ENCODE results near the gene AFF1. TPM values are rescaled to one million over a fixed set of nuclear protein-coding genes. Genes with fewer than 3 reads are reported as not detected.

Gene AFF1
- polyA plus RNA-seq, 1 donor = 28.8 TPM

DNA sequence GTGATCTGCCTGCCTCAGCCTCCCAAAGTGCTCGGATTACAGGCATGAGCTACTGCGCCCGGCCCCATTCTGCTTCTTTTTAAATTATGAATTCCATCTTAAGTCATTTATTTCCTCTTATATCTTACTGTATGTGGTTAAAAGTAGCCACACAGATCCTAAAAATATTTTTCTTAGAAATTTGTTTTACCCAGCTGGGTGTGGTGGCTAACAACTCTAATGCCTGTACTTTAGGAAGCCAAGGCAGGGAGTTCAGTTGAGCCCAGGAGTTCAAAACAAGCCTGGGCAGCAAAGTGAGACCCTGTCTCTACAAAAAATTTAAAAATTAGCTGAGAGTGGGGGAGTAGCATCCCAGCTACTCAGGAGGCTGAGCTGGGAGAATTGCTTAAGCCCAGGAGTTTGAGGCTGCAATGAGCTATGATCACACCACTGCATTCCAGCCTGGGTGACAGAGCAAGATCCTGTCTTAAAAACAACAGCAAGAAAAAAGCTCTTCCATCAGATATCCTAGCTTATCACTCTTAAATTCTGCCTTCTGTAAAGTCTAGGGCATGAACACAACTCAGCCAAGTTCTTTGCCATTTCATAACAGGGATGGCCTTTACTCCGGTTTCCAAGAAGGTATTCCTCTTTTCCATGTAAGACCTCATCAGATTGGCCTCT lies 15.1 kb upstream of the AFF1 start:
- no peak for DNase-seq

DNA sequence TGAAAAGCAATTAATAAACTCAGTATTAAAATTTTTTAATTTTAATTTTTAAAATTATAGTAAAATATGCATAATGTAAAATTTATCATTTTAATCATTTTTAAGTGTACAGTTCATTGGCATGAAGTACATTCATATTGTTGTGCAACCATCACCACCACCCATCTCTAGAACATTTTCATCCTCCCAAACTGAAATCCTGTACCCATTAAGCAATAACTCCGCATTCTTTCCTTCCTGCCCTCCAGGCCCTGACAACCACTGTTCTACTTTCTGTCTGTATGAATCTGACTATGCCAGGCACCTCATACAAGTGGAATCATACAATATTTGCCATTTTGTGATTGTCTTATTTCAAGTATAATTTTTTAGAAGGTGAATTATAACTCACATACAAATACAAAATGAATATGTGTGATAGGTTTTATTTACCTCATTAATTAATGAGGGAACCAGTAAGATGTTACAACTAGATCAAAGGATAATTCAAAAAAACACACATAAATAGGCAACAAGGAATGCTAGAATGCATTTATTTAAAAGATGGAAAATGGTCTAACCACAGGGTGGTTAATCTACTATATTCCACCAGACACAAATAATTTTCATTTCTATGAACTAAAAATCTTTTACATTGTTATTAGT lies 13.1 kb upstream of the AFF1 start:
- no peak for DNase-seq

GRCh38 chr4:86924811-86925210 lies 10.0 kb upstream of the AFF1 start:
- DNase-seq = no peak

GRCh38 chr4:86926435-86927086 lies 8.2 kb upstream of the AFF1 start:
- no peak for DNase-seq

DNA sequence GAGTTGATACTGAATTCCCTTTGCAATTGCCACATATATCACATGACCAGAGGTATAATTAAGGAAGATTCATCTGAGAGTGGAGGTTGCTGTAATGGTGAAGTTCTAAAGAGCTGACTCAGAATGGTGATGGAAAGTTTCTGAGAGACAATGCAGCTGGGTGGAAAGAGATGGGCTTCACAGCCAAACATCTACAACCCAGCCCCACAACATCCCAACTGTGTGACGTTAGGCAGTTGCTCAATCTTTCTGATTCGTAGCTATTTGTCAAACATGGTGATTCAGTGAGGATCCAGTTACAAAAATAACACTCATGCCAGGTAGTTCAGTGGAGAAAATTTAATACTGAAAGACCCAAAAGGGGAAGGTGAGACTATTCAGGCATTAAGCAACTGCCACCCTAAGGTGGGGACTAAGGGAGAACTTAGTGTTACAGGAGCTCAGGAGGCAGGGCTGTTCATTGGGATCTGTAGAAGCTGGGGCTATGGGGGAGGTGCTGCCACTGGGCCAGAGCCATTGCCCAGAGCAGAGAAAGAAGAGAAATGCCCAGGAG lies 6.9 kb upstream of the AFF1 start:
- DNase-seq = no peak

GRCh38 chr4:86928400-86929255 lies 6.2 kb upstream of the AFF1 start:
- no peak for DNase-seq

DNA sequence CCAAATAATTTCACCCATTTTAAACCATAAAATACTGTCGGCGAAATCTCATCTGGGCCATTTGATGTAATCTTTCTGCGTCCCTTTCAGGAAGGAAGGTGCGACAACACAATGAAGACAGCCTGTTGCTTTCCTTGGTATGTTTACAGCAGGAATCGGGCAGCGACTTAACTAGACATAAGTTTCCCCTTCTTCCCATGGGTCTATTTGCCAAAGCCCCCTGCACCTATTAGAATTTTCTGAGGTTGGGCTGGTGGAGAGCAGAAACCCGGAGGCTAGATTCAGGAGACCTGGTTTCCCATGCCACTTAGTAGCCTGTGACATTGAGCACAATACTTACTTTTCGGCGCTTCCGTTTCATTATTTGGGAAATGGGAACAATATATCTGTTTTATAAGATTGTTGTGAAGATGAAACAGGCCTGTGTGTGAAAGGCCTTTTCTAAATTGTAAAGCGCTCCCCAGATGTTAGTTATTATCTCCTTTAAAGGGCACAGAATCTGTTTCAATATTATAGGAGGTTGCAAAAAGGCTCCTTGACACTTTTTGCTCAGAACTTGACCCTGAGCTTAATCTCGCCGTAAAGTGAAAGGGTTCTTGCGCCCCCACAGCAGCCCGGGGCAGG lies 552 bp upstream of the AFF1 start:
- no peak for DNase-seq

- DNase-seq = no peak
Observed at GRCh38 chr4:86935566-86935852, 698 bp downstream of the AFF1 start.

DNA sequence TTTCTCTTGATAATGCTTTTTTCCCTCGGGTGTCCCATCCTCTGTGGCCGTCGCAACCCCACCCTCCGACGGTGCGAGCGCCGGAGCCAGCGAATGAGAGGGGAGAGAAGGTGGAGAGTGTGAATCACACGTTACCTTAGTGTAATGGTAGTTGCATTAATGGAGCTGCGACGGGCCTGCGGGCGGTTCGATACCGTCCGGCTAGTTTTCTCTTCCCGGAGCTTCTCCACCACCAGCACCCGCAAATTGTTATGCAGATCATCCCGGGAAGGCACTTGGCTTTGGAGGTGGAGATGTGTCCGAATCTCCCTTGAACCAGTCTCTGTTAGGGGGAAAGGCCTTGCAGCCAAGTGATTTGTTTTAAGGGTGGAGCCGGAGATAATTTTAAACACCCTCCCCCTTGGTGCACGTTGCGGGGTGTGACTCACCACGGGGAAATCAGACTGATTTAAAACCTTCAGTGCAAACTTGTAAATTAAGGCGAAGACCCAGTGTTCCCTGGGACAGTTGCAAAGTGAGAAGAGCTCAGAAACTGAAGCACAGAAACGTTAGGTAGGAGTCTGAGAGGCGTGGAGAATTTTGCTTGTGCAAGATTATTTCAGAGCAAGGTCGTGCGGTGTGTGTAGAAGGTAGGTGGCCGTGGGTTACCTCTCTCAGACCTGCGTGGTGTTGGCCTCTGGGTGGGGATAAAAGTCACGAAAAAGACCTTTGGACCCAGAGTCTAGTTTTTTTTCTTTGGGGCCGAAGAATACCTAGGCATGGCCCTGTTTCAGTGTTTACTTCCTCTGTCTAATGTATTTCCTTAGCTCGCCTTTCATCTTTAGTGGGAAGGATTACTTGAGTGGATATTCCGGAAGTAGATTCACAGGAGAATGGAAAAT lies 1.3 kb downstream of the AFF1 start:
- peak; percentile 22 for DNase-seq

DNA sequence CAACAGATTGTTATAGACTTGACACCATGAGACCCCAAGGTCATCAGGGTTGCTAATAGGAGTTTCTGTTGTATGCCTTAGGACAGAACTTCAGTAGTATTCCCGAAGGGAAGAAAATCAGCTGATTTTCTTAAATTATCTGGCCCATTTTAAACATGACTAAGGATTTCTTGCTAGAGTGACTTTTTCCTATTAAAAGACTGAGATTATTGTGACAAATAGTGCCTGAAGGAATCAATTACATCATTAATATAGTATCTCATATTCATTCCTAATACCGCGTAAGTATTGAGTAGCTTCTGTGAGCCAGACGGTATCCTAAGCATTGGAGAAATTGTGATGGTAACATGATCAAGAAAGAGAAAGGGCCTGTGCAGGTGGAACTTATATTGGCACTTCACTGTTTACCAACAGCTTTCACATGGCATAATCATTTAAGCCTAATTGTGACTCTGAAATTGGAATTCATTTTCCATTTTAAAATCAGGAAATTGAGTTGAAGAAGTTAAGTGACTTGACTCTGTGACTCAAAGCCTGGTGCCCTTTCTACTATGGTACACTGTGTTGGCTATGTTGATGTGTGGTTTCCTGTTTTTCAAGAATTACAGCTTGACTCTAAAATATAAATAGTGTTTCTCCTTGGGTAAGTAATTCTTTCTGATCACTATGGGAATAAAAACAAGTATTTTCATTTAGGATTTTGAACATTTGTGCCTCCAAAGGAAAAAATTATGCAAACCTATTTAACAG lies 4.1 kb downstream of the AFF1 start:
- no peak for DNase-seq

DNA sequence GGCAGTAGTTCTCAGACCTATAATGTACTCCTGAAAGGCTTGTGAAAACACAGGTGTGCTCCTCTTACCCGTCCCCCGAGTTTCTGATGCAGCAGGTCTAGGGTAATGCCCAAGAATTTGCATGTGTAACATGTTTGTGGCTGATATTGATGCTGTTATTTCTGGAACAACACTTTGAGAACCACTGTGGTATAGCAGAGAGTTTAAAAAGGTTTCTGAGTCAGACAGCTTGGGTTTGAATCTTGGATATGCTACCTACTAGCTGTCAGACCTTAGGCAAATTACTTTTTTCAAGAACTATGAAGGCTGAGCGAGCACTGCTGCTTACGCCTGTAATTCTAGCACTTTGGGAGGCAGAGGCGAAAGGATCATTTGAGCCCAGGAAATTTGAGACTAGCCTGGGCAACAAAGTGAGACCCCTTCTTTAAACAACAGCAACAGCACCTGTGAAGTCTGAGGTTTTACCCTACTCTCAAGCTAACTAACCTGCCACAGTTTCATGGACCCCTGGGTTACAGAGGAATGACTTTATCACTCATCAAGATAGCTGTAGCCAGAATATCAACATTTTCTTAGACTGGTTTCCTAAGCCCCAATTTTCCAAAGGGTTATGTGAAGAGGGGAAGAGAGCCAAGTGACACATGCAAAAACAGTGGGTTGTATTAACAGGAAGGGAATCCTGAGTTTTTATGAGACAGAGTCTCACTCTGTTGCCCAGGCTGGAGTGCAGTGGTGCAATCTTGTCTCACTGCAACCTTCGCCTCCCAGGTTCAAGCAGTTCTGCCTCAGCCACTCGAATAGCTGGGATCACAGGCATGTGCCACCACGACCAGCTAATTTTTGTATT lies 5.1 kb downstream of the AFF1 start:
- no peak for DNase-seq

DNA sequence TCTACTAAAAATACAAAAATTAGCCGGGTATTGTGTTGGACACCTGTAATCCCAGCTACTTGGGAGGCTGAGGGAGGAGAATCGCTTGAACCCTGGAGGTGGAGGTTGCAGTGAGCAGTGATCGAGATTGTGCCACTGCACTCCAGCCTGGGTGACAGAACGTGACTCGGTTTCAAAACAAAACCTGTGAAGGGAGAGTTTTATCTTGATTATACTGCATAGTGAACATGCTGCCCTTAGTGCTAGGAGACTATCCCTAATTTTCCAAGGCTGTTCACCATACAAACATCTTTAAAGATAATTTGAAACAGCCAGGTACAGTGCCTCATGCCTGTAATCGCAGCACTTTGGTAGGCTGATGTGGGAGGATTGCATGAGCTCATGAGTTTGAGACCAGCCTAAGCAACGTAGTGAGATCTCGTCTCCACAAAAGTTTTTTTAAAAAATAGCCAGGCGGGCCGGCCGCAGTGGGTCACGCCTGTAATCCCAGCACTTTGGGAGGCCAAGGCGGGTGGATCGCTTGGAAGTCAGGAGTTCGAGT lies 6.2 kb downstream of the AFF1 start:
- no peak for DNase-seq

- DNase-seq = no peak
Observed at GRCh38 chr4:86942185-86942666, 7.4 kb downstream of the AFF1 start.

DNA sequence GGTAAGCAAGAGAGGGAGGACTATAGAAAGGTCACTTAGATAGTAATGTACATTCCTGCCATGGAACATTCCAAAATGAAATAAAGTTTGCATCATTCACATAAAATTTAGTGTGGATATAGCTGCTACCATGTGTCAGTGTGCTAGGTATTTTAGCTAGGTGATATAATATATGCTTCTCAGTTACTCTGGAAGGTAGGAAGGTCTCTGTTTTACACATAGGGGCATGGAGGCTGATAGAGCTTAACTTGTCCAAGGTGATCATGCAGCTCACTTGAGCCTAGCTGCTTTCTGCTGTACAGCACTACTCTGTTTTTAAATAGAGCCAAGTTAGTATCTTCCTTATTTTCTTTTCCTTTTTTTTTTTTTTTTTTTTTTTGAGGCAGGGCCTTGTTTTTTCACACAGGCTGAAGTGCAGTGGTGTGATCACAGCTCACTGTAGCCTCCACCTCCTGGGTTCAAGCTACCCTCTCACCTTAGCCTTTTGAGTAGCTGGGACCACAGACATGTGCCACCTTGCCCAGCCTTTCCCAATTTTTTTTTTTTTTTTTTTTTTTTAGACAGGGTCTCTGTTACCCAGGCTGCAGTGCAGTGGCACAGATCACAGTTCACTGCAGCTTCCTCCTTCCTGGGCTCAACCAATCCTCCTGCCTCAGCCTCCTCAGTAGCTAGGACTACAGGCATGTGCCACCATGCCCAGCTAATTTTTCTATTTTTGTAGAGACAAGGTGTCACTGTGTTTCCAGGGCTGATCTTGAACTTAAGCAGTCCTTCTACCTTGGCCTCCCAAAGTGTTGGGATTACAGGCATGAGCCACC lies 10.4 kb downstream of the AFF1 start:
- no peak for DNase-seq

DNA sequence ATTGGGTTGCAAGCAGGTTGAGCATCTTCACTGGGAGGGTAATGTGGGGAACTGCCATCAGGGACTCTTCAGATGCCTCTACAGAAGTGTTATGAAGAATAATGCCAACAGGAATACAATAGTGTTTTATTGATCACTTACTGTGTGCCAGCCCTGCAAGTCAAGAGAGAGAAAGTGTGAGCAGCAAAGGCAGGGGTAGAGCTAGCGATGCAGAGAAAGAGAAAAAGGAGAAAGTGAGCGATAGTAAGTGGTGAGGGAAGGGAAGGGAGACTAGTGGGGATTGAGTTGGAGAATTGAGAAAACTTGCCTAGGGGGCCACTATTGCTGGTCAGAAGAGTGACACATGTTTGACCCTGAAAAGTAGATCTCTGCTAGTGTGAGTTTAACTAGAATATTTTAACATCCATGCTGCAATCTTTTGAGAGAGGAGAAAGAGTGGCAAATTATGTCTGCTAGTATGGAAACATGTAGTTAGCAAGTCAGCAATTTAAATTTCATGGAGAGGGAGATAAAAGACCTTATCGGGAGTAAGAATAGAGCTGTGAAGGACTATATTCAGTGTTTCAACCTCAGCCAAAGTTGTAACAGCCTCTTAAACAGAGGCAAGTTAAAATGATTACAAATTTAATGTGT lies 12.2 kb downstream of the AFF1 start:
- DNase-seq = no peak

GRCh38 chr4:86947501-86948120 lies 12.8 kb downstream of the AFF1 start:
- no peak for DNase-seq

GRCh38 chr4:86948276-86948675 lies 13.5 kb downstream of the AFF1 start:
- no peak for DNase-seq
